Skeletal muscle cell (primary cell): ENCODE results near the gene HIGD1B.
"Not testable (repeated sequence)": the region's sequence is repeated elsewhere in the genome, so short reads cannot be mapped to it uniquely, and the experiment has no call there.

ENCODE experiments used
- DNase-seq: peaks from one replicate; pipeline ENCODE4 v3.0.0-alpha.2; 2010; ENCODE audit warnings: low read depth
- H3K4me3 ChIP-seq: 2 replicates; pipeline ENCODE4 v1.5.1; 2011; ENCODE audit warnings: low read depth, mild to moderate bottlenecking, control low read depth, low read length, moderate library complexity

Gene HIGD1B

DNA sequence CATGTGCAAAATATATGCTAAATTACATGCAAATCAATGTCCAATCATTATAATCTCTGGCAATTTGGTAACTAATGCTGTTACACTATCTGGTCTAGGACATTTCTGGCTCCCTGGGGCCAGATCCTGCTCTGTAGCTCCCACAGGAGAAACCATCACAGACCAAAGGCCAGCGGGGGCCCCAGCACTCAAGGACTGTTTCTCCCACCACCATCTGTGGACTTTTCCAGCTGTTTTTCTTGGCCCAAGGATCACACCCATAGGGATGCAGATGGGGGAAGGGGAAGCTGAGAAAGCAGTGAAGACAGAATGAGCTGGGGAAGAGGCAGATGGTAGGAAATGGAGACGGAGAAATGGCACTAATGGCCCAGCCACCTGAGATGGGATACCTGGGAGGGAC is at the start of gene HIGD1B:
HIGD1B (plus strand) TSS at position 298 of the 400 bp plus-strand sequence. CDS start 270 bp downstream, outside the sequence.
- no peak for DNase-seq

DNA sequence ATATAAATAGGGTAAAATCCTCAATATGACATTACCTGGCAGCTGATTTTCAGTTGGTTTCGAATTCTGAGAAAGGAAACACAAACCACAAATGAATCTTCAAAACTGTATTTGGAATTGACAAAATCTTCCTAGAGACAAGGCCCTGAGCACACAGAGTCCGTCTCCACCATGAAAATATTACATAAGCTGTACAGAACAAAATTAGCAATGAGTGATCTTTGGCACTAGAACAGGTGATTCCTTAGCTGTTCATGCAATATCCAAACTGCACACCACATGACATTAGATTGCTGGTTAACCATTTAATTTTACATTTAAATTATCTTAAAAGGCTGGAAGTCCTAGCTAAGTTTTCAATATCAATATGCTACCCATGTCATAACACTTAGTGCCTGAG is 49.3 kb upstream of the HIGD1B start:
- no peak for DNase-seq
- no peak overlapping the region for H3K4me3 ChIP-seq

More for the DNA sequence above, at the start of gene HIGD1B:
- H3K4me3 ChIP-seq: no peak within 1 kb of the TSS

DNA sequence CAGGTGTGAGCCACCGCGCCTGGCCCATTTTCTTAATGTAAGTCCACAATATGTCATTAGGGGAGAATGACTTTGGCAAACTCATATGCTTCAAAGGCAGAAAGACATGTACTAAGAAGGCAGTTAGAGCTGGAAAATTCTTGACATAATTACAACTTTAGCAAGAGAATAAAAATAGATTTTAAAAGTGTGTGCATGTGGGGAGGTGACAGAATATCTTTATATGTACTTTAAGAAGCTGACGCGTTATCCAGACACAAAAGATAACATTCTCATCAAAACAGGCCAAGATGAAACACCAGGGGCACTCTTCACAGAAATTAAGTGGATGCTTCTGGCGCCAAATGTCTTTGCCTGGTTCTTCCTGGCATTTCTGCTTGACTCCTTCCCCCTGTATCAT is 45.8 kb upstream of the HIGD1B start:
- DNase-seq: no peak
- no peak overlapping the region for H3K4me3 ChIP-seq

DNA sequence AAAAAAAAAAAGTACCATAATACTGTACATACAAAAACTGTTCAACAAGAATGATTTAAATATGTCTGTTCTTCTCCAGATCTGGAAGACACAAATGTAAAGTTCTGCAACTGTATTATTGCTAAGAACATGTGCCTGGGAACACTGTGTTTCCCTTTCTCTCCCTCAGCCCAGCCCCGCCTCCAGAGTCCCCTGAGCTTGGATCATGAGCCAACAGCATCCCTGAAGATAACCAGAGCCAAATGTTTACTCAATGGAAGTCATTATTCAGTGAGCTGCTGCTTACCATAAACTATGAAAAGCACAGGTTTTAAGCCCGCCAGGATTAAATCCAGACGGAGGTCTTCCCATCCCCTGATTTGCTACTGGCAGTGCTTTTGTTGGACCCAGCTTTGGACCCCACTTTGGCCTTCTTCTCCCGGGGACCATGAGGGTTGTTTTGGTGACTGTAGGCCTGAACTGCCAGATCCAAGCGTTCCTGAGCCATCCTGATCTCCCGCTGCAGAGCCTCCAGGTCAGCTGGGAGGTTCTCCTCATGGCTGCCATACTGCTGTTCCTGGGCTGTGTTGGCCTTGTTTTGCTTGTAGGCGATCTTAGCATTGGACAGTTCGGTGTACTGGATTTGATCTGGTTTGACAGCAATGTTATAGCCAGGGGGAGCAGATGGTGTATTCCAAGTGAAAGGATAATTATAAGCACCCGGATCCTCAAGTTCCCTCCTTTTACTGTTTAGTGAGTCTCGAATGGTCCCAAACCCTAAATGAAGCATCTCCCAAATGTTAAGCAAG is 43.2 kb upstream of the HIGD1B start:
- peak; percentile 39 for DNase-seq
- no peak overlapping the region for H3K4me3 ChIP-seq

DNA sequence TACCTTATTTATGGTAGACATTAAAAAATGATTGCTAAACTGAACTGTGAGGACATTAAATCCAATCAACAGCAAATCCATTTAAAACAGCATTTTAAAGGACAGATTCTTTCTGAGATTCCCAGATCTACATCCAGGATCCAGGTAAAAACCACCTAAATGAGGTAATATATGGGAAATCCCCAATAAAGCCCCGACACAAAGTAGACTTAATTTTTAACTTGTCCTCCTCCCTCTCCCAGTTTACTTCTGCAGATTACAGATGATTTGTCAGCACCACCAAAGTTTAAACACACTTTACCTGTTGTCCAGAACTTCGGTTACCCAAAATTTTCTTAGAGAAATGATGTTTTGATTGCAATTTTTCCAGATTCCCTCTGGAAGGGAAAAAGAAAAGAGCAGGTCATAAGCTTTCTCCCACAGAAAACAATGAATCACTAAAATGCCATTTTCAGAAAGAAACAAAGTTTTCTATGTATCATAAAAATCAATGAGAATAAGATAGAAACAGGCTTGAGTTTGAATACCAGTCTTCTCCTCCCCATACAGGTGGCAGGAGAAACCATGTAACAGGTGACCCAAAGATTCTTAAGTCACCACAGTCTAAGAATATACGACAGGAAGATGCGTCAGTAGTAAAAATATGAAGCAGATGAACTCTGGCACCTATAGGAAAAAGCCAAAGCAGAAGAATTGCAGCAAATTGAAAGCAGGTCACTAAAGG is 40.4 kb upstream of the HIGD1B start:
- no peak for DNase-seq
- no peak overlapping the region for H3K4me3 ChIP-seq

DNA sequence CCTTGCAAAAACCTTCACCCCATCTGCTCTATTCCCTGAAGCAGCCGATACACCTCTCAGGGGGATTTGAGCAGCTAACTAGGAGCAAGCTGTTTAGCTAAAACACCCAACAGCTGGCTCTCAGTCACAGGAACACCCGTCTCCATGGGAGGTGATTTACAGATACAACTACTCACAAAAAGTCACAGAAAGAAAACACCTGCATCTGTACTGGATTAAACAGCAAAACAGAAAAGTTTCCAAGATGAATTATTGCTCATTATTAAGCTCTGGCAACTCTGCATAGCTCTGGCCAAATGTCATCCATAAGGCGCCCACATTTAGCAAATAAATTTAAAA is 39.9 kb upstream of the HIGD1B start:
- no peak for DNase-seq

DNA sequence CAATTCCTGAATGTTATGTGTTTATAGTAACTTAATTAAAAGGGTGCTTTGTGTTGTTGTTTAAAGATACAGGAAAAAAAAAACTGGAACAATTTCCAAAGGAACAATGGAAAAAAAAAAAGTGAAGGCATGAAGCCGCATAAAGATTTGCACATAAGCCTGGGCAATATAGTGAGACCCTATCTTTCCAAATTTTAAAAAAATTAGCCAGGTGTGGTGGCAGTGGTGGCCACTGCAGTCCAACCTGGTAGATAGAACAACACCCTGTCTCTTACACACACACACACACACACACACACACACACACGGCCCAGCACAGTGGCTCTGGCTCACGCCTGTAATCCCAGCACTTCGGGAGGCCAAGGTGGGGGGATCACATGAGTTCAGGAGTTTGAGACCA is 39.5 kb upstream of the HIGD1B start:
- H3K4me3 ChIP-seq: no peak overlapping the region
- DNase-seq: no peak

More for the DNA sequence above, 39.9 kb upstream of the HIGD1B start:
- no peak overlapping the region for H3K4me3 ChIP-seq

DNA sequence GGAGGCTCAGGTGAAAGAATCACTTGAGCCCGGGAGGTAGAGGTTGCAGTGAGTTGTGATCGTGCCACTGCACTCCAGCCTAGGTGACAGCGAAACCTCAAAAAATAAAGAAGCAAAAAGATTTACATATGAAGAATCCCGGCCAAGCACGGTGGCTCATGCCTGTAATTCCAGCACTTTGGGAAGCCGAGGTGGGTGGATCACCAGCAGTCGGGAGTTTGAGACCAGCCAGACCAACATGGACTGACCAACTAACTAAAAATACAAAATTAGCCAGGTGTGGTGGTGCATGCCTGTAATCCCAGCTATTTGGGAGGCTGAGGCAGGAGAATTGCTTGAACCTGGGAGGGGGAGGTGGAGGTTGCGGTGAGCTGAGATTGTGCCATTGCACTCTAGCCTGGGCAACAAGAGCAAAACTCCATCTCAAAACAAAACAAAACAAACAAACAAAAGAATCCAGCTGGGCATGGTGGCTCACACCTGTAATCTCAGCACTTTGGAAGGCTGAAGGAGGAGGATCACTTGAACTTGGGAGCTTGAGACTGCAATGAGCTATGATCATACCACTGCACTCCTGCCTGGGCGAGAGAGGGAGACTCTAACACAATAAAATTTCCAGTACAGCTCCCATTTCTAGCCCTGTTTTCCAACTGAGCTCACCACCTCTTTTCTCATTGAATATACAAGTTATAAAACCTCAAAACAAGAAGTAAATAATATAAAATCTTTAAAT is 38.9 kb upstream of the HIGD1B start:
- H3K4me3 ChIP-seq, DNase-seq: not testable (repeated sequence)

DNA sequence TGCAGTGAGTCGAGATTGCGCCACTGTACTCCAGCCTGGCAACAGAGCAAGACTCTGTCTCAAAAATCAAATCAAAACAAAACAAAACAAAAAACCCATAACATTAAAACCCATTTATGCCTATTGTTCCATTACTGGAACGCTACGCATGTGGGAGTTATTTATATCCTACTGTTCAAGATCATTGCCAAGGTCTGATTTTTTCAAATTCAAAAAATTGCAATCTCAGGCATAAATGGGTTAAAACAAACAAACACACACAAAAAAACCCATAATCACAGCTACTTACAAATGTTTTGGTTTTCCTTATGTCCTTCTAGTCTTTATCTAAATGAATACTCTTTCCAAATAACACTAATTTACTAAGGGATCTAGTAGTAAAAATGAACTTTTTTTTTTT is 35.4 kb upstream of the HIGD1B start:
- no peak for DNase-seq
- H3K4me3 ChIP-seq: no peak overlapping the region

DNA sequence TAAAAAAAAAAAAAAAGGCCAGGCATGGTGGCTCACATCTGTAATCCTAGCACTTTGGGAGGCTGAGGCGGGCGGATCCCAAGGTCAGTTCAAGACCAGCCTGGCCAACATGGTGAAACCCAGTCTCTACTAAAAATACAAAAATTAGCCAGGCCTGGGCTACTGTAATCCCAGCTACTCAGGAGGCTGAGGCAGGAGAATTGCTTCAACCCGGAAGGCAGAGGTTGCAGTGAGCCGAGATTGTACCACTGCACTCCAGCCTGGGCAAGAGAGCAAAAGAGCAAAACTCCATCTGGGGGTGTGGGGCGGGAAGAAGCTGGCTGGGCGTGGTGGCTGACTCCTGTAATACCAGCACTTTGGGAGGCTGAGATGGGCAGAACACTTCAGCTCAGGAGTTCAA is 29.2 kb upstream of the HIGD1B start:
- DNase-seq, H3K4me3 ChIP-seq: not testable (repeated sequence)

DNA sequence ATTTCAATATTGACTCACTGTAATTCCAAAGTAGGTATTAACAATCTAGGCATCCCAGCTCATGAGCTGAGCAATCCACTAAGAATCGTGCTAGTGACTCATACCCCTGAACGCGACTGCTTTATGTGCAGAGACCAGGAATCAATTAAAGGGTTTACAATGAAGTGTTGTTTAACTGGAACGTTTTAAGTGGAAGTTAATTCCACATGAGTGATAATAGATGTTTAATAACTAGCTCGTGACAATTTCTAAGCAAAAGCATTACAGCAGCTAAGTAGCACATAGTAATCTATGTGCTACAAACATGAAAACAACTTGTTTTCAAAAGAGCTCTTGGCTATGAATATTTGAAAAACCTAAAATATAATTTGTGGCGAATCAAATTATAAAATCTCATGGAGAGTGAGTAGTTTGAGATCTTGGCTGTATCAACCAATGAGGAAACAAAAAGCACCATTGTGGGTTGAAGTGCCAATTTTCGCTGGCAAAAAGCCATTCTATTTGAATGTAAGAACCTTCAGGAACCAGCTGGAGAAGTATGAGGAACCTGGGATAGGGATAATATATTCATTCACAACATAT is 27.0 kb upstream of the HIGD1B start:
- peak; percentile 51 for DNase-seq

DNA sequence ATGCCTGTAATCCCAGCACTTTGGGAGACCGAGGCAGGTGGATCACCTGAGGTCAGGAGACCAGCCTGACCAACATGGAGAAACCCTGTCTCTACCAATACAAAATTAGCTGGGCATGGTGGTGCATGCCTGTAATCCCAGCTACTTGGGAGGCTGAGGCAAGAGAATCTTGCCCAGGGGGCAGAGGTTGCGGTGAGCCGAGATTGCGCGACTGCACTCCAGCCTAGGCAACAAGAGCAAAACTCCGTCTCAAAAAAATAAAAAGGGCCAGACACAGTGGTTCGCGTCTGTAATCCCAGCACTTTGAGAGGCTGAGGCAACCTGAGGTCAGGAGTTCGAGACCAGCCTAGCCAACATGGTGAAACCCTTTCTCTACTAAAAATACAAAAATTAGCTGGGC is 22.4 kb upstream of the HIGD1B start:
- not testable (repeated sequence) for DNase-seq, H3K4me3 ChIP-seq

More for the DNA sequence above, 27.0 kb upstream of the HIGD1B start:
- H3K4me3 ChIP-seq: peak overlapping the region; percentile 10

DNA sequence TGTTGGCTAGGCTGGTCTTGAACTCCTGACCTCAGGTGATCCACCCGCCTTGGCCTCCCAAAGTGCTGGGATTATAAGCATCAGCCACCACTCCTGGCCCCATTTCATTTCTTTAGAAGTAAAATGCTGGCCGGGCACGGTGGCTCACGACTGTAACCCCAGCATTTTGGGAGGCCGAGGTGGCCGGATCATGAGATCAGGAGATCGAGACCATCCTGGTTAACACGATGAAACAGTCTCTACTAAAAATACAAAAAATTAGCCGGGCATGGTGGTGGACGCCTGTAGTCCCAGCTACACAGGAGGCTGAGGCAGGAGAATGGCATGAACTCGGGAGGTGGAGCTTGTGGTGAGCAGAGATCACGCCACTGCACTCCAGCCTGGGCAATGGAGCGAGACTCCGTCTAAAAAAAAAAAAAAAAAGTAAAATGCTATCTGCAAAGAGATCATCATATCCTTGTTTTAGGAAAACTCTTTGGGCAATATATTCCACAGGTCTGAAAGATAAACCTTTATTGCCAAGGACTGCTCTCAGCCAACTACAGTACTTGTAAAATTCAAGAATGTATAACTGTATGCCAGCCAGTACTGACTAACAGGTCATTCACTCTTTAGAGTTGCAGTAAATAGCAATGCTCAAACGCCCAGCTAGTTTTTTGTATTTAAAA is 21.4 kb upstream of the HIGD1B start:
- DNase-seq: no peak
- H3K4me3 ChIP-seq: no peak overlapping the region

DNA sequence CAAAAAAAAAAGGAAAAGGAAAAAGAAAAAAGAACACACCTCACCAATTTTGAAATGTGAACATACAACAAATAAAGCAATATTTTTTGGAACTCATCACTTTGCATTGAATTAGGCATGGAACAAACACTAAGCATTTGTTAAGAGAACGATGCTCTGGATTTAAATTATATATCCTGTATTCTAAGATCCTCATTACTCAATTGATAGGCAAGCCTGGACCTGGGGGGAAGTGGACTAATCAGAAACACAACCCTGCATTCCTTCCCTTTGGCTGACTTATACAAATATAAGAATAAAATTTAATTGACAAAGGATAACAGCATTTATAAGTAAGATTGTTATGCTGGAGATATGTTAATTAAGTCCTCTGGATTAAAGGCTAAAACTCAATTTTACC is 19.8 kb upstream of the HIGD1B start:
- DNase-seq: no peak
- H3K4me3 ChIP-seq: peak overlapping the region; percentile 83

DNA sequence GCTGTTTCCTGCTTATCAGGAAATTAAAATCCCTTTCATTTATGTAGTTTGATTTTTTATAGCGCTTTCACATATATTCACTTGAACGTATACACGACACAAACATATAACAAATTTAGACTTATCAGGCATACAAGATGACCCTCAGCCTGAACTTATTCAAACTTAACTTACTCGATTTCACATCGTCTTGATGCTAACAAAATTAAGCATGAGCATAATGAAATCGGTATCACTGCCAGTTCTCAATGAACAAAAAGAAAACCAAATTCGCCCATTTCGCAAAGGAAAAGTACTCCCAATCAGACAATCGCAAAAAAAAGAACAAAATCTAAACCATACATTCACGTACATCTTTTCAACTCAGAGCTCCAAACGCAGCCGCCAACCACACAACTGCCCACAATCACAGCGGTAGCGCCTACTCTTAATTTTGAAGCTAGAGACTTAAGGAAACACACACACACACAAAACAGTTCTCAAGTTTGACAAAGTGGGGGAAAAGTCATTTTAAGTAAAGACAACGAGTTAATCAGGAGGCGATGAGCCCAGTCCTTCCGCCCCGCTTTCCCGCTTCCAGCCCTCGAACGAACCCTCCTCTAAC is 18.7 kb upstream of the HIGD1B start:
- no peak for DNase-seq
- H3K4me3 ChIP-seq: peak overlapping the region; percentile 83

DNA sequence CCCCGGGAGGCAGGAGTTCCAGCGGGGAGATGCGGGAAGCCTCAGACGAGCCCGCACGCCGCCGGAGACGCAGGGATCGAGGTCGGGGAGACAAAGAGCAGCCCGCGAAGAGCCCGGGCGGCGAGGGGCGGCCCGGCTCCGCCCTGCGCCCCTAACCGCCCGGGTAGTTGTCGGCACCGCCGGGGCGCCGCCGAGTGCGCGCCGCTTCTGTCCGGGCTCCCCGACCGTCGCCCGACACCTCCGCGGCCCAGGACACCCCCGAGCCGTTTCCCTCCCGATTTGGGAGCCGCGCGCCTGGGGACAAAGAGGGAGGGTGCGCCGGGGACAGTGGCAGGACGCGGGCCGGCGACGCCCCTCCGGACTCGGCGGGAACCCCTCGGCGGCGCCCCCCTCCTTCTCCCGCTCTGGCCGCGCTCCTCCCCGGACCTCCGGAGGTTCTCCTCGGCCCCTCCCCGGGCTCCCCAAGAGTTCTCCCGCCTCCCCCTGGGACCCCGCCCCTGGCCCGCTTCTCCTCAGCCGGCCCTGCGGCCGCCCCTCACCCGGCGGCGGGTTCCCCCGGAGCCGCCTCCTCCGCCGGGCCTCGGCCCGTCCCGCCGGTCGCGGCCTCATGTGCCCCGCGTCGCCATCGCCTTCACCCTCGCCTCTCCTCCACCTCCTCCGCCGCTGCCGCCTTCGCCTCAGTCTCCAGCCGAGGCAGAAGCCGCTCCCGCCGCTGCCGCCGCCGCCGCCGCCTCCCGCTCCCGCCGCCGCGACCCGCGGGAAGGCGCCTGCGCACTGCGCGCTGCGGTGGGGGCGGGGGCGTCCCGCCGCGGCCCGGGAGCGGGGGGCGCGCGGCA is 17.9 kb upstream of the HIGD1B start, which contains the start of gene GJC1:
GJC1 (minus strand) TSS at position 765 of the 836 bp plus-strand sequence. CDS start 24,470 bp downstream, outside the sequence.
- DNase-seq: no peak
- H3K4me3 ChIP-seq: peak within 1 kb of the TSS; percentile 83

DNA sequence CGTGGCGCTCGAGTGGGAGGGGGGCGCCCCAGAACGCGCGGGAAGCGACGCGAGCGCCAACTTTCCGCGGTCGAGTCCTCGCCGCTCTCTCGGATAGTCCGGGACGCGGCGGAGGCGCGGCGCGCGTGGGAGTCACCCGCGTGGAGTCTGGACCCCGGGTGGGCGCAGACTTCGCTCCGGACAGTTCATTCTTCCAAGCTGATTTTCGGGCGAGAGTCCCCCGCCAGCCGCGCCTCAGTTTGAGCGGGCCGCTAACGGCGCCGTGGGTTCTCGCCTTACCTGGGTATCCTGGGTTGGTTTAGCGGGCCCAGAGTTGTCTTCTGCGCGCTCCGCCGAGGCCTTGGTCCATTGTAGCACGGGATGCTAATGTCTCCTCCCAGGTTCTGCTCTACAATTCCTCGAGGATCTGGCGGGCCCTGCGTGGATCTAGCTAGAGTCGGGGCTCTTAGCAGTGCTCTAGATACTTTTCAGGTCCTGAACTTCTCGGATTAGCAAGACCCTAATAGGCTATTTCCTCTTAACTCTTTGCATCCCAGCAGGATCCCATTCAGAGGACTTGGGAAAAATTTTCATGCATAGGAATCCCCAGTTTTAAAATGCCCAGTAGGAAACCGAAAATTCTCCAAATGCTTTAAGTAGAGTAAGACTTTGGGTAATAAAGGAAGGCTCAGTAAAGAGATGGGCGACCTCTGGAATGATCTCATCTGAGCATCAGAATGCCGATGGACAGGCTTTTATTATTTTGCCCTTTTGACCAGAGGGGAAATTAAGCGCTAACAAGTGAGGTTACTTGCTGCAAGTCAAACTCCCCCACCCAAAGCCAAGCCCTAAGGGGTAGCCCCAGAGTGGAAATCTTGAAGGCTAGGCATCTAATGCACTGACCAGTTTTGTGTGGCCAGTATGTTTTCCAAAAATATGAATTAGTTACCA is 17.1 kb upstream of the HIGD1B start:
- no peak for DNase-seq
- peak overlapping the region; percentile 83 for H3K4me3 ChIP-seq
